Activated T-cell treated with anti-CD3 and anti-CD28 coated beads, Interleukin-2, amount 50 U/mL, for 72 hours (primary cell): ENCODE measurements around the gene ADORA2A. TPM values are rescaled to one million over a fixed set of nuclear protein-coding genes. Genes with fewer than 3 reads are reported as not detected.

ENCODE experiments used
- ATAC-seq, 2 donors: fragments of 150-1000 bp; cut with Tn5 transposase; replicated peaks in 1 of 2; 2 replicates each; pipeline ENCODE4 v1.10.0; 2021; ENCODE audit warnings: moderate library complexity in 2 of 2, mild to moderate bottlenecking in 1 of 2
- DNase-seq, 2 donors: peaks; one replicate each; pipeline ENCODE4 v3.0.0; 2021 to 2022; ENCODE audit warnings: mixed read lengths in 1 of 2
- H3K27ac Mint-ChIP-seq: one replicate; pipeline ENCODE4 v1.8.0; 2022; ENCODE audit warnings: mild to moderate bottlenecking, moderate library complexity, mixed read lengths
- H3K27me3 Mint-ChIP-seq: one replicate; pipeline ENCODE4 v1.8.0; 2022; ENCODE audit warnings: low read depth, mixed read lengths
- H3K36me3 Mint-ChIP-seq, 2 donors: one replicate each; pipeline ENCODE4 v1.8.0; 2022; ENCODE audit warnings: mixed read lengths in 2 of 2, mild to moderate bottlenecking in 1 of 2; ENCODE audit not compliant: insufficient read depth in 2 of 2
- H3K4me1 Mint-ChIP-seq: one replicate; pipeline ENCODE4 v1.8.0; 2022; ENCODE audit warnings: low read depth, mixed read lengths
- H3K4me3 Mint-ChIP-seq, 2 donors: one replicate each; pipeline ENCODE4 v1.8.0; 2022; ENCODE audit warnings: mild to moderate bottlenecking in 2 of 2, mixed read lengths in 2 of 2, moderate library complexity in 2 of 2
- H3K9me3 Mint-ChIP-seq, 2 donors: one replicate each; pipeline ENCODE4 v1.8.0; 2022; ENCODE audit warnings: mixed read lengths in 2 of 2
- total RNA-seq, 2 donors: library from RNA; stranded (reverse); gene quantifications; one replicate each; pipeline ENCODE4 v1.2.3, GENCODE V29; 2022

ADORA2A gene
- total RNA-seq, 2 donors from 2014 or later, result 34.6 to 41.2 TPM

GRCh38 chr22:24407278-24407665 is 20.1 kb upstream of the ADORA2A start:
- no peak overlapping the region for H3K27ac Mint-ChIP-seq
- H3K27me3 Mint-ChIP-seq, result no peaks in the 10 kb centered on the region
- no peak for DNase-seq
- H3K9me3 Mint-ChIP-seq, result no peaks in the 10 kb centered on the region
- no peak for ATAC-seq
- peak overlapping the region in 1 of 2 donors; percentile 29 for H3K4me3 Mint-ChIP-seq
- H3K36me3 Mint-ChIP-seq, result peaks cover 2 to 8% of the 10 kb centered on the region in 2 donors
- peaks cover 33% of the 10 kb centered on the region for H3K4me1 Mint-ChIP-seq

GRCh38 chr22:24407884-24408283 is 19.5 kb upstream of the ADORA2A start:
- ATAC-seq (no peak), DNase-seq (no peak)
- no peaks in the 10 kb centered on the region for H3K27me3 Mint-ChIP-seq
- peak overlapping the region in 1 of 2 donors; percentile 20 for H3K4me3 Mint-ChIP-seq
- H3K4me1 Mint-ChIP-seq, result peaks cover 27% of the 10 kb centered on the region
- peaks cover 2 to 6% of the 10 kb centered on the region in 2 donors for H3K36me3 Mint-ChIP-seq
- peak overlapping the region; percentile 55 for H3K27ac Mint-ChIP-seq
- no peaks in the 10 kb centered on the region for H3K9me3 Mint-ChIP-seq

GRCh38 chr22:24408630-24409029 is 18.8 kb upstream of the ADORA2A start:
- H3K36me3 Mint-ChIP-seq, result peaks cover 2 to 6% of the 10 kb centered on the region in 2 donors
- no peak for ATAC-seq
- H3K27ac Mint-ChIP-seq, result no peak overlapping the region
- peaks cover 24% of the 10 kb centered on the region for H3K4me1 Mint-ChIP-seq
- no peaks in the 10 kb centered on the region for H3K9me3 Mint-ChIP-seq
- no peaks in the 10 kb centered on the region for H3K27me3 Mint-ChIP-seq
- no peak for DNase-seq
- no peak overlapping the region for H3K4me3 Mint-ChIP-seq

GRCh38 chr22:24409707-24410106 is 17.7 kb upstream of the ADORA2A start:
- H3K27ac Mint-ChIP-seq, result peak overlapping the region; percentile 51
- no peak for ATAC-seq

GRCh38 chr22:24410110-24410856 is 17.1 kb upstream of the ADORA2A start:
- H3K4me3 Mint-ChIP-seq, result peak overlapping the region in 1 of 2 donors; percentile 38

More at GRCh38 chr22:24409707-24410106, 17.7 kb upstream of the ADORA2A start:
- DNase-seq, result no peak
- H3K4me1 Mint-ChIP-seq, result peaks cover 24% of the 10 kb centered on the region
- no peaks in the 10 kb centered on the region for H3K27me3 Mint-ChIP-seq
- no peaks in the 10 kb centered on the region for H3K9me3 Mint-ChIP-seq
- H3K36me3 Mint-ChIP-seq, result peaks cover 0 to 3% of the 10 kb centered on the region in 2 donors
- H3K4me3 Mint-ChIP-seq, result no peak overlapping the region

GRCh38 chr22:24411256-24412004 is 16.0 kb upstream of the ADORA2A start:
- Mint-ChIP-seq H3K4me3 (no peak overlapping the region), H3K9me3 (no peaks in the 10 kb centered on the region), H3K27ac (peak overlapping the region; percentile 37), H3K4me1 (peaks cover 24% of the 10 kb centered on the region), H3K36me3 (peaks cover 1 to 5% of the 10 kb centered on the region in 2 donors), H3K27me3 (no peaks in the 10 kb centered on the region)
- no peak for DNase-seq
- ATAC-seq, result no peak

More at GRCh38 chr22:24410110-24410856, 17.1 kb upstream of the ADORA2A start:
- peaks cover under 1 to 4% of the 10 kb centered on the region in 2 donors for H3K36me3 Mint-ChIP-seq
- peak; percentile 81 for ATAC-seq
- peak overlapping the region; percentile 86 for H3K27ac Mint-ChIP-seq
- peaks cover 24% of the 10 kb centered on the region for H3K4me1 Mint-ChIP-seq
- no peaks in the 10 kb centered on the region for H3K9me3 Mint-ChIP-seq
- peak in 1 of 2 donors; percentile 39 for DNase-seq
- no peaks in the 10 kb centered on the region for H3K27me3 Mint-ChIP-seq

GRCh38 chr22:24412274-24412673 is 15.1 kb upstream of the ADORA2A start:
- no peak for DNase-seq
- Mint-ChIP-seq H3K36me3 (peaks cover 1 to 5% of the 10 kb centered on the region in 2 donors), H3K27me3 (no peaks in the 10 kb centered on the region), H3K4me1 (peaks cover 16% of the 10 kb centered on the region), H3K27ac (no peak overlapping the region), H3K4me3 (no peak overlapping the region), H3K9me3 (no peaks in the 10 kb centered on the region)
- ATAC-seq, result no peak

GRCh38 chr22:24413271-24413670 is 14.1 kb upstream of the ADORA2A start:
- Mint-ChIP-seq H3K4me1 (peaks cover 10% of the 10 kb centered on the region), H3K36me3 (peaks cover 1 to 3% of the 10 kb centered on the region in 2 donors), H3K27ac (no peak overlapping the region), H3K4me3 (no peak overlapping the region), H3K27me3 (no peaks in the 10 kb centered on the region), H3K9me3 (no peaks in the 10 kb centered on the region)
- DNase-seq (no peak), ATAC-seq (no peak)

GRCh38 chr22:24413736-24414385 is 13.5 kb upstream of the ADORA2A start:
- peaks cover 1 to 3% of the 10 kb centered on the region in 2 donors for H3K36me3 Mint-ChIP-seq
- H3K9me3 Mint-ChIP-seq, result no peaks in the 10 kb centered on the region
- H3K27me3 Mint-ChIP-seq, result no peaks in the 10 kb centered on the region
- peak overlapping the region; percentile 10 for H3K27ac Mint-ChIP-seq
- H3K4me3 Mint-ChIP-seq, result no peak overlapping the region
- H3K4me1 Mint-ChIP-seq, result peaks cover 10% of the 10 kb centered on the region
- DNase-seq (no peak), ATAC-seq (no peak)

- ATAC-seq, result no peak
- no peaks in the 10 kb centered on the region for H3K27me3 Mint-ChIP-seq
- peaks cover 1 to 3% of the 10 kb centered on the region in 2 donors for H3K36me3 Mint-ChIP-seq
- no peaks in the 10 kb centered on the region for H3K9me3 Mint-ChIP-seq
- peaks cover 10% of the 10 kb centered on the region for H3K4me1 Mint-ChIP-seq
- no peak for DNase-seq
- H3K27ac Mint-ChIP-seq, result no peak overlapping the region
- H3K4me3 Mint-ChIP-seq, result no peak overlapping the region
Measured at GRCh38 chr22:24414523-24414922, 12.9 kb upstream of the ADORA2A start.

GRCh38 chr22:24414984-24415945 is 12.1 kb upstream of the ADORA2A start:
- no peak for DNase-seq
- Mint-ChIP-seq H3K36me3 (peaks cover 1 to 3% of the 10 kb centered on the region in 2 donors), H3K4me1 (peaks cover 4% of the 10 kb centered on the region), H3K27me3 (no peaks in the 10 kb centered on the region), H3K9me3 (no peaks in the 10 kb centered on the region), H3K27ac (no peak overlapping the region), H3K4me3 (no peak overlapping the region)
- ATAC-seq, result no peak

GRCh38 chr22:24416095-24416494 is 11.3 kb upstream of the ADORA2A start:
- Mint-ChIP-seq H3K4me3 (no peak overlapping the region), H3K4me1 (no peaks in the 10 kb centered on the region), H3K27me3 (no peaks in the 10 kb centered on the region), H3K9me3 (no peaks in the 10 kb centered on the region), H3K36me3 (peaks cover 1% of the 10 kb centered on the region in 2 donors), H3K27ac (no peak overlapping the region)
- no peak for ATAC-seq
- DNase-seq, result no peak
